GM21717 (cell line): ENCODE measurements around the gene NEU2.
"Not testable (repeated sequence)": the region's sequence is repeated elsewhere in the genome, so short reads cannot be mapped to it uniquely, and the experiment has no call there.

Experiments
- ATAC-seq: cut with Tn5 transposase; IDR thresholded peaks from one replicate; pipeline ENCODE4 v1.9.1; 2021; ENCODE audit warnings: mild to moderate bottlenecking, moderate library complexity; ENCODE audit not compliant: unreplicated experiment

NEU2 gene

DNA sequence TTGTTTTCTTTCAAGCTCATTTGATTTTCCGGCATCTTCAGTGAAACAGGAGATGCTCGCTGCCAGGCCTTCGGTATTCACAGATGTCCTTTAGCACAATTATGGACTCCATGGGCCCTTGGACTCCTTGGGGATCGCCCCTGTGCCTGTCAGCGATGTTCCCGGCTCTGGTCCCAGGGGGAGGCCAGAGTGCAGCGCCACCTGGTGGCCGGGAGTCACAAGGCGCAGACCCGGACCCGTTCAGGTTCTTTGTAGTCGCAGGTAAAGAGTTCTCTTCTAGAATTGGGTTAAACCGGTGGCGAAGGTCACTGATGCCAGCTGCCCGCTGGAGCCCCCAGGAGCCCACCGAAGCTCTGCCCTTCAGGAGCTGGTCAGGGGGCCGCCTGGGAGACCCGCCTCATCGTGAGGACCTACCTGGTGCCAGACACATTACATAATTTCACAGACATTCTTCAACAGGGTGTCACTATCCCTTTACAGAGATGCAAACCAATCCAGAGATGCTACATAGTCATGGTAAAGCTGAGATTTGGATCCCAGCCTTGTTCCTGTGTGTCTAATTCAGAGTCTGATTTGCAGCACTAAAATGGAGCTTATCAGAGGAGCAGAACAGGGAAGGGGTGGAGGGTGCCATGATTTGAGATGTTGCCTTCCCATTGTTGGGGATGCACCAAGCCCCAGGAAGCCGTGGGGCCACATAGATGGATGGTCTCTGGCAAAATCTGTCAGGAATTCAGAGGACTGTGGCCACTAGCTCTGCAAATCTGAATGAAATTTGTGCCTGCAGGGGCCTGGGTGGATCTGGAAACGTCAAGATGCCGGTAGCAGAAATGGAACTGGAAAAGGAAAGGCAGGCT, 21.7 kb downstream of the NEU2 start:
- ATAC-seq: no peak

DNA sequence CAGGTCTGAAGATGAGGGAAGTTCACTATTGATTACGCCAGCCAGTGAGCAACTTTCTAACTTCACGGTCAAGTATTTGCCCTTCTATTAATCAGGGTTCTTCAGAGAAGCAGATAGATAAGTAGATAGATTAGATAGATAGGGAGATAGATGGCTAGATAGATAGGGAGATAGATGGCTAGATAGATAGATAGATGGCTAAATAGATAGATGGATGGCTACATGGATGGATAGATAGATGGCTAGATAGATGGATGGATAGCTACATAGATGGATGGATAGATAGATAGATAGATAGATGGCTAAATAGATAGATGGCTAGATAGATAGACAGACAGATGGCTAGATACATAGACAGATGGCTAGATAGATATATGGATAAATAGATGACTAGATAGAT, 22.9 kb downstream of the NEU2 start:
- no peak for ATAC-seq

DNA sequence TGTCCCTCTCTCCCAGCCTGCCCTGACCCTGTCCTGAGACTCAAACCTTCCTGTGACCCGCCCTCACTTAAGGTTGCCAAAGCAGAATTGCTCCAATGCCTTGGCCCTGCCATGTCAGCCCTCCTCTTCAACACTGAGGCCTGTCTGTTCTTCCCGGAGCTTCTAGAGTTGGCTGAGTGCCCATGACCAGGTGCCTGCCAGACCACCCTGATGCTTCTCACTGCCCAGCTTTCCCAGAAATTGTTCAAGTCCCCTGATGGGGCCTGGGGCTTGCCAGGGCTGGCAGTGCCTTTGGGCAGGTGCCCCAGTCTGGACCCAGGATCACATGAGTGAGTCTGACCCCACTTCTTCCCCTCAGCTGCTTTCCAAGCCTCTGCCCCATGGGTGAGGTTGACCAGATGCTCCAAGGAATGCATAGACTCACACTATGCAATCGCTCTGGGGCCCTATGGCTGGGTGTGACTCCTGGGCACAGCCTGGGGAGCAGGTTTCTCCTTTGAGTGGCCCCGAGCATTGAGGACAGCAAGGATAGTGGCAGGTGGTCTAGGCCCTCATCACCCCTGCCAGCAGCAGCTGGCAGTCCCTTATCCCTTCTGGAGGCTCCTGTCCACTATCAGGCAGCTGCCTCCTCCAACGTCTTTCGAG, 24.6 kb downstream of the NEU2 start:
- no peak for ATAC-seq

DNA sequence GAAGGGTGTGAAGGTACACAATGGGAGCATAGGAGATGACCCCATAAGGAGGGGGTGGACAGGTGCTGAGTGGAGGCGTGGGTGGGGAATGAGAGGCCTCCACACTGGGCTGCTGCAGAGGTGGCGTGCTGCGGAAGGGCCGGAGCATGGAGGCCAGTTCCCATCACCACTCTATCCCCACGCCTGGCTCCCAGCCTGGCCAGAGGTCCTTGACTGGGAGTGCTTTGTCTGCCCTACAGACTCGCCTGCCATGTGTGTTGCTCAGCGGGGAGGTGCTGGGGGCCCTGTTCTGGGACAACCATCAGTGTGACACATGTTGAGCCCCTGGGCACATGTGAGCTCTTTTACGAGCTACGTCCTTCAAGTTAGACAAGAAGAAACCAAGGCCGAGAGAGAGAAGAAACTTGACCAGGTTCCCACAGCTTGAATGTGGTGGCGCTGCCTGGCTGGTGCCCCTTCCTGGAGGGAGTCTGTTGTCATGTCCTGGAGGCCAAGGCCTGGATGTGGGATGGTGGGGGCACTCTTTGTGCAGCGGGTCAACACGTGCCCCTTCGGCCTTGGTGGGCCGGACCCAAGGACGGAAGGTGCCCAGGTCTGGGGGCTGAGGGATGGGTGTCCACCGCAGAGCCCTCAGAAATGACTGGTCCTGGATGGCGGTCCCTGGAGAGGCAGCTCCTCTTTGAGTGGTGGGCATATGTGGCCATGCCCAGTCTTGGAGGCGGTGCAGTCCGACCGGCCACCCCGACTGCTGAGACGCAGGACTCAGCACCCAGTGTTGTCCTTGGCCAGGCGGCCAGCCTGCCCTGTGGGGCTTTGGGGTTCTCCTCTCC, 26.5 kb downstream of the NEU2 start:
- ATAC-seq: no peak

DNA sequence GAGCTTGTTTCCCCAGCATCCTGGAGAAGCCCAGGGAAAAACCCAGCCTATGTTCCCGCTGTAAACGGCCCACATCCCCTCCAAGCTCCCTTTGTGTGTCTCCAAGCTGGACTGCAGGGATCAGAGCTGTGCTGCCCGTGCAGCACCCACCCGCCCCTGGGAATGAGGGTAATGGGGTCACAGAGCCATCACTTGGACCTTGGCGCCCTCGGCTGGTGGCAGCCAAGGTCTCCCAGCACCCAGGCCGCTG, 27.0 kb downstream of the NEU2 start:
- no peak for ATAC-seq

DNA sequence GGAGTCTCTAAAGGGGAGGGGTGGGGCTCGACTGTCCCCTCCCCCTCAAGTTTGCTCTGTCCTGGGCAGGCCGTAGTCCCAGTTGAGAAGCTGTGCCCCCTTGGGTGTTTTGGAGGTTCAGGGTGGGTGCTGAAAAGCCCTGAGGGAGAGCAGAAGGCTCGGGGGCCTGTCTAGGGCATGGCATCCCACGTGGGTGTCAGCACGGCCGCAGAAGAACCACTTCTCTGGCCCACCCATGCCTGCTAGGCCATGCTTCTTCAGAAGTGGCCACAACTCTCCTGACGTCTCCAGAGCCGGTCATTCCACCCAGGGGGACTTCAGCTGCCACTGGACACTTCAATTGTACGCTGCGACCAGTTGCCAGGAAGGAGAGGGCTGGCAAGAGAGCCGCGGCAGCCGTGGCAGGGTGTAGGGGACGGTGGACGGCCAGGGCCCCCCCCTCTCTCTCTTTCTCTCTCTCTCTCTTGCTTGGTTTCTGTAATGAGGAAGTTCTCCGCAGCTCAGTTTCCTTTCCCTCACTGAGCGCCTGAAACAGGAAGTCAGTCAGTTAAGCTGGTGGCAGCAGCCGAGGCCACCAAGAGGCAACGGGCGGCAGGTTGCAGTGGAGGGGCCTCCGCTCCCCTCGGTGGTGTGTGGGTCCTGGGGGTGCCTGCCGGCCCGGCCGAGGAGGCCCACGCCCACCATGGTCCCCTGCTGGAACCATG, 27.5 kb downstream of the NEU2 start, which contains the start of gene INPP5D:
Gene INPP5D, plus strand, starts transcription at position 546 of the 704 bp plus-strand sequence. Its CDS starts 137 bp downstream, at position 683.
- ATAC-seq: no peak

DNA sequence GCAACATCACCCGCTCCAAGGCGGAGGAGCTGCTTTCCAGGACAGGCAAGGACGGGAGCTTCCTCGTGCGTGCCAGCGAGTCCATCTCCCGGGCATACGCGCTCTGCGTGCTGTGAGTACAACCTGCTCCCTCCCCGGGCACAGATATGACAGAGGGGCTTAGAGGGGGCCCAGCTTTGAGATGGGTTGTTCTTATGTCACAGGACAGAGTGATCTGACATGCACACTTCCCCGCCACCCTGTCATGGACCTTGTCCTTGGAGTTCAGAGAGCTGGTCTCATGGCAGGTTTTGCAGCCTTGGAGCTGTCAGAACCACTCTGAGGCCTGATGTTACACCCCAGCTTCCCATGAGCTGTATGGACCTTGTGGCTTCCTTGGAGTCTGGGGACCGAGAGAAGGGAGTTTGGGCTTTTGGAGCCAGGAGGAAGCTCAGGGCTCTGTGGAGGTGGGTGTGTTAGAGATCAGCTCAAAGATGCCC, 28.1 kb downstream of the NEU2 start:
- no peak for ATAC-seq

DNA sequence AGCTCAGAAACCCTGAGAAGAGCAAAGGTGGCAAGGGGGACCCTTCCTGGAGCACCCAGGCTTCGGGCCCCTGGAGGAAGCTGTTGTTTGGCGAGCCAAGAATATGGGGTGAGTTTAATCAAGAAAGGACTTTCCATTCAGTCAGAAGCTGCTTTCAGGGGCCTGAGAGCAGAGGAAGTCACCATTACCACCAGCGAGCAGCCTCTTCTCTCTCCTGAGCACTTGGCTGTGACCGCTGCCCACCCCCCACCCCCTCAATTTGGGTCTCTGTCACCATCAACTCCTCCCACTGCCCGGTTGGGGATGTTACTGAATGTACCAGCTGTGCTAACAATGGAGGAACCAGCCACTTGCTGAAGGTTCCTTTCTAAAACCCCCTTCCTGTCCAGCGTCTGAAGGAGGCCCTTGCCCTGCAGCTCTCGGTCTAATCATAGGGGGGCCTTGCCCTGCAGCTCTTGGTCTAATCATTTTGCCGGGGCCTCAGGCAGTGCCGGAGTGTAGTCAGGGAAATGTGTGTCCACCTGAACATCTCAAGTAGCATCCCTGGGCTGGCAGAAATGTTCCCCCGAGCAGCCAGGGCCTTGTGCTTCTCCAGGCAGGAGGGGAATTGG, 28.6 kb downstream of the NEU2 start:
- peak; percentile 20 for ATAC-seq

DNA sequence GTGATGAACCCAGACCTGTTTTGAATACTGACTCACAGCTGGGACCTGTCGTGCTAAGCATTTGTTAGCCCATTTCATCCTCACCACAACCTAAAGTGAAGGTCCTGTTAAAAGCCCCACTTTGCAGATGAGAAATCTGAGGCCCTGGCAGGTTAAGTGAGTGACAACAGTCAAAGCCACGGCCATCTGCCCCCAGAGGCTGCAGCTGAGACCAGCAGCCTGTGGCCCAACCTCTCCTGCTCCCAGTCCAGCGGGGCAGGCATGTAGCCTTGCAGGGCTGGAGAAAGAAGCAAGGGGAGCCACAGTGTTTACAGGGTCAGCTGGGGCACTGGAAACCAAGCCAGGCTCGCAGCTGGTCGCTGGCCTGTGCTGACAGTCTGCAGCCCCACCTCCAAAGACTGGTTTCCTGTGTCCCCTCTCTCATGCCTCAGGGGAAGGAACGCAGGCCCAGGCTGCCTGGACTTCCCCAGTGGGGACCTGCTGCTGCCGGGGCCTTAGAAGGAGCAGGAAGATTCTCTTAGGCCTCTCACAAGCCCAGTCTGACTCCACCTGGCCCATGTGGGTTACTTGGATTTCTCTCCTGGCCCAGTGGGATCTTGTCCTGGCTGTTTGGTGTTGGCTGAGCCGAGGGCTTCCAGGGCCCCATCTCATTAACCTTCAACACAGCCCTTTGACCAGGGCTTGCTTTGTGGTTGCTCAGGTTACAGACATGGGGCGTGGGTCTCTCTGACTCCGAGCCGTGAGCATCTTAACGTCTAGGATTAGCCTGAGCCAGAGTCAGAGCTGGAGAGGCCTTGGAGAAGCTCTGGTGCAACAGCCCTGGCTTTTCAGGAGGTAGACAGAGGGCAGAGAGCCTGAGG, 29.3 kb downstream of the NEU2 start:
- peak; percentile 33 for ATAC-seq

DNA sequence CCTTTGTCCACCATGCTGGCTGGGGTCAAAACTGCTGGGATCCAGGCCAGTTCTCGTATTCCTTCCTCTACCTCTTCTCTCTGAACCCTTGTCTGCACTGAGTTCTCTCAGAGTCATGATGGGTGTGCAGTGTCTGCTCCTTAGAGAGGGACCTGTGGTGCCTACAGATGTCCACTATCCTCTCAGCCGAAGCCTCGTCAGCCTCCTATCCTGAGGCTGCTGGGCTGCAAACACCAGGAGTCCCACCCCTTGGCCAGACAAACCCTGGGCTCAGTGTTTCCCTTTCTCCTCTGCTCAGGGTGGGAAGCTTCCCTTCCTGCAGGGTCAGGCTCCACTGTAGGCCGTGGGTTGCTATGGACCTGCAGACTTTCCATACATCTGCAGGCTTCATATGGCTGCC, 30.0 kb downstream of the NEU2 start:
- ATAC-seq: no peak

DNA sequence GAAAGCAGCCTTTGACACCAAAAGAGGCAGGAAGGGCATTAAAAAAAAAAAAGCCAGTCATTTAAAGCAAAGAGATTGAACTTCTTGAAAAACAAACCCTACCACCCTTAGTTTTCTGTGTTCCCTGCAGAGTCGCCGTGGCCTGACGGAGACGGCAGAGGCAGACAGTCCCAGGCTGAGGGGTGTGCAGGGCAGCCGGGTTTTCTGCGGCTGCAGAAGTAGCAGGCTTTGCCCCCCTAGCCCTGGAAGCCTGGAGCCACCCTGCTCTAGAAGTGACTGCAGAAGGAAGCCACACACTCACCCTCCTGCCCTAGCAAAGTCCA, 30.4 kb downstream of the NEU2 start:
- ATAC-seq: no peak

DNA sequence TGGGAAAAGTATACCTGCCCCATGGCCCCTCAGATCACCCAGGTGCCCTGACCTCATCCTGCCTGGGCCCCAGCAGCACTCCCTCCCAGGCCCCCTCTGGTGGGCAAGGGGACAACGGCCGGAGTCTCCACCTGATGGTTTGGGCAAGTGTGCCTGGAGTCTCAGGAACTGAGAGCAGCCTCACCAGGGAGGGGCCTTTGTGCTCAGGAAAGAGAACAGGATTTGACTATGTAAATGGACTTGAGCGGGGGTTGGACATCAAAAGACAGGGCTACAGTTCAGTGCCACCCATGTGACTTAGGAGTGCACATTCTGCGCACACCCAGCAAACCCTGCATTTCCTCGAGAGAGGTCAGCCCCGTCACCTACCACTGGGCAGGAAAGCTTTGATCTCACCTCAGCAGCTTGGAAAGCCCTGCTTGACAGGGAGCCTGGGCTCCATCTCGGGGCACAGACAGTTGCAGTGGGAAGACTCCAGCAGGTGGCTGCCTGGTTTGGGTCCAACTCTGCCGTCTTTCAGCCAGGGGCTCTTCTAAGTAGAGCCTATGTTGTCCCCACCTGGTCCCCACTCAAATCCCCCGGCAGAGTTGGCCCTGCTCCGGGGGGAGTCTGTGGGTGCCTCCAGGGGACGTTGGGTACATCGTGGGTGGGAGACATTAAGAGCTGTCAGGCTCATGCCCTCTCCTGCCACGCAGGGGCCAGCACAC, 30.9 kb downstream of the NEU2 start:
- peak; percentile 52 for ATAC-seq

DNA sequence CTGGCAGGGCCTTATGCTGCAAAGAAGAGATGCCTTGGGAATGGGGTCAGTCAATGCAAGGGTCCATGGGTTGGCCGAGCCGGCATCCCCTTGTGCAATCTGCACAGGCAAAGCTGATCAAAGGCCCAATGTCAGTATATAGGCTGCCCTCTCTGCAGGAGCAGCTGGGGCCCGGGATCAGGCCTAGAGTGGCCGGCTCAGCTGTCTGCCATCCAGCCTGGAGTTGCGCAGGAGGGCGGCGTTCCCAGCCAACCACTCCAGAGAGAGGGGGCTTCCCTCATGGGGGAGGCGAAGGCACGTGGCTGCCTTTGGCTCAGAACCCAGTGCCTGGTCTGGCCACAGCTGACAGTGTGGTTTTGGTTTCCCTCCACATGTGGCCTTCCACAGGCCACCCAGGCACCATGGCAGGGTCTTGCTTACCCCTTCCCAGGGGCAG, 31.5 kb downstream of the NEU2 start:
- no peak for ATAC-seq

DNA sequence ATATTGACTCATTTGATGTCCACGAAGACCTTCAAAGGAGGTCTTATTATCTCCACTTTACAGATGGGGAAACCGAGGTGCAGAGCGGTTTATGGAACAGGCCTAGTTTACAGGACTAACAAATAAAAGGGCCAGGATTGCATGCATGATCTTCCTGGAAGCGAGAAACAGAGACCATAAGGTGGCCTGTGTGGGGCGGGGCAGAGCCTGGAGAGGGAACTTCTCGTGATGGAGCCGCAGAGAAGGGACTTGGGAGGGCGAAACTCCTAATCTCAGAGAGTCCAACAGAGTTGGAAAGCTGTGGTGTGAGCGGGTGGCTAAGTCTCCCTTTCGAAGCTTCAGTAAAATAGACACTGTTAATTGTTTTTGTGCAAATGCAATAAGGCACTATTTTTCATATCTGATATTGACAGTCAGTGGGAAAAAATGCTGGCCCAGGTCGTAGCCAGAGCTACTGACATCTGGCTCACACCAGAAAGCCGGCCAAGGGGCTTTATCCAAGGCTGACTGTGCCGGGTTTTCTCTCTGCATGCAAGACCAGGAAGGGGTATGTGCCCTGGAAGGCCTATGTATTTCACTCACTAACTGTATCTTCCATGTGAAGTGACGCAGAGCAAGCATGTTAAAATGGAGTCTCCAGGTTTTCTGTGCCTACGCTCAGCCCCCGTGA, 32.2 kb downstream of the NEU2 start:
- no peak for ATAC-seq

DNA sequence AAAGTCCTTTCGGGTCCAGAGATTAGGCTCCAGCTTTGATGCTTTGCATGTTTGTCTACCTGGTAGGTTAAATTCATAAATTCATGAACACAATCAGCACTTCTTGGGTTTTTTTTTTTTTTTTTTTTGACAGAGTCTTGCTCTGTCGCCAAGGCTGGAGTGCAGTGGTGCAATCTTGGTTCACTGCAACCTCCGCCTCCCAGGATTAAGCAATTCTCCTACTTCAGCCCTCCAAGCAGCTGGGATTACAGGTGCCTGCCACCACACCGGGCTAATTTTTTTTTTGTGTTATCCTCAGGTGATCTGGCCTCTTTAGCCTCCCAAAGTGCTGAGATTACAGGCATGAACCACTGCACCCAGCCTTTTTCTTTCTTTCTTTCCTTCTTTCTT, 32.7 kb downstream of the NEU2 start:
- ATAC-seq: not testable (repeated sequence)

DNA sequence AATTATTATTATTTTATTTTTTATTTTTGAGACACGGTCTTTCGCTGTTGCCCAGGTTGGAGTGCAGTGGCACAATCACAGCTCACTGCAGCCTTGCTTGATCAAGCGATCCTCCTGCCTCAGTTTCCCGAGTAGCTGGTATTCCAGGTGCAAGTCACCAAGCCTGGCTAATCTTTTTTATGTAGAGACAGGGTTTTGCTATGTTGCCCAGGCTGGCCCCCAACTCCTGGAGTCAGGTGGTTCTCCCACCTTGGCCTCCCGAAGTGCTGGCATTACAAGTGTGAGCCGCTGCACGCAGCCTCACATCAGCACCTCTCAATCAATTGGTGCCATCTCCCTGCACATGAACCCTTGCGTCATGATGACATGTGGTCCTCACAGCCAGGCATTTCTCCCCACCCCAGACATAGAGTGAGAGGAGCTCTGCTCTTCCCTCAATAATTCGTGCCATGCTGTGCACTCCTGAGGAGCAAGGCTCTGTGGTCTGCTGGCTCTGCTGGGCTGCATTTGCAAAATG, 33.5 kb downstream of the NEU2 start:
- ATAC-seq: no peak

DNA sequence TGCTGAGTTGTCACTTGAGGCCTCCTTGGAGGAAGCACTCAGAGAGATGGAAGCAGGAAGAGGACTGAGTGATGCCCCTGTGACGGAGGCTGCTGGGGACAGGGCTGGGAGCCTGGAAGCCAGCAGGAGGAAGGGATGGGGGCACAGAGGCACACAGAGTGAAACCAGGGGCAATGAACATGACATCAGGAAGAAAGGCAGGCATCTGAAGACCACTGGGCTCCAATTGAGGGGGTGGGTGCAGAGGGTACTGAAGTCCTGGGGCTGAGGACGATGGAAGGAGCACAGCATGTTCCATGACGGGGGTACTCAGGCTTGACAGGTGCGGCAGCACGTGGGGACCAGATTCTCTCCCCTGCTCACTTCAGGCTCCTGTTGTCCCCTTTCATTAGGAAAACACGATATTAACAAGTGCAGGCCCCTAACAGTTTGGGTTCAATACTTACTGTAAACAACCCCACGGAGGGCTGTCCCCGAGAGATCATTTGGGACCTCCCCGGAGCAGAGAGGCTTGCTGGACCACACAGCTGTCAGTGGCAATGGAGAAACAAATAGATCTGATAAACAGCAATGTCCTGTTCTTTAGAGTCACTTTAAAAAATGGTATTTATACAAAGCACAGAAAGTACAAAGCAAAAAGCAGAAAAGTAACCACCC, 36.4 kb downstream of the NEU2 start:
- no peak for ATAC-seq

DNA sequence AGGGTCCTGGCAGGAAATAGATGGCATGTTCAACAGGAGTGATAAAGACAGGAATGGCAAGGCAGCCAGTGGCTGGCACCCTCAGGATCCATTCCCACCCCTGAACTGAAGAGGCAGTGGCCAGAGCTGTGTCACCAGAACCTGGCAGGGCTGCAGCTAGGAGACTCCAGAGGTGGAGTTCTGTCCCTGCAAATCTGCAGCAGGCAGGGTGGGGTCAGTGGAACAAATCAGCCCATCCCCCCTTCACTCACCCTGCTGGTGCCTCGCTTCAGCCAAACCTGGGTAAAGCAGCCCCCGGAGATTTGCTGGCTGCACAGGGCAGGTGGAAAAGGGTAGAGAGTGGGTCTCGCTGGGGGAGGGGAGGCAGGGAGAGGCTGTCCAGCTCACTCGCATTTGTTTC, 40.4 kb downstream of the NEU2 start:
- ATAC-seq: no peak
